Adrenal gland (tissue), 12 donors: ENCODE data around the gene MCF2L. TPM values are rescaled to one million over a fixed set of nuclear protein-coding genes. Genes with fewer than 3 reads are reported as not detected.

ENCODE experiments used
- DNase-seq, 7 donors: peaks; one replicate each; pipeline ENCODE4 v3.0.0-alpha.2; 2019 to 2020
- H3K27ac ChIP-seq, 5 donors: fragments of 200-600 bp; sonication (generic) in 4 of 5; 1 replicate in 3 of 5; 2 replicates in 2 of 5; pipeline versions ENCODE4 v1.5.1 to v1.8.0; 2016 to 2020; ENCODE audit warnings: mild to moderate bottlenecking in 1 of 5
- H3K27me3 ChIP-seq: fragments of 200-600 bp; 2 replicates; pipeline ENCODE4 v1.8.0; 2021
- H3K36me3 ChIP-seq, 2 donors: fragments of 200-600 bp; replicated peaks in 1 of 2; 1 replicate in 1 of 2; 2 replicates in 1 of 2; pipeline versions ENCODE4 v1.5.1 to v1.8.0; 2018 to 2022
- H3K4me1 ChIP-seq, 2 donors: fragments of 200-600 bp; replicated peaks in 1 of 2; 1 replicate in 1 of 2; 2 replicates in 1 of 2; pipeline versions ENCODE4 v1.5.1 to v1.8.0; 2018 to 2021
- H3K4me3 ChIP-seq, 4 donors: fragments of 200-600 bp; sonication (generic) in 3 of 4; one replicate each; pipeline ENCODE4 v1.5.1; 2016 to 2018
- H3K9me3 ChIP-seq, 3 donors: fragments of 200-600 bp; sonication (generic) in 1 of 3; replicated peaks in 1 of 3; 1 replicate in 2 of 3; 2 replicates in 1 of 3; pipeline versions ENCODE4 v1.5.1 to v1.8.0; 2016 to 2021
- CTCF ChIP-seq, 6 experiments: fragments of 450-650 bp in 4 of 6; fragments of 200-600 bp in 2 of 6; sonication (generic) in 1 of 6; IDR thresholded peaks; 1 replicate in 5 of 6; 2 replicates in 1 of 6; pipeline versions ENCODE4 v1.5.1 to v1.8.0; 2016 to 2021; ENCODE audit warnings: antibody characterized with exemption in 6 of 6, mild to moderate bottlenecking in 2 of 6, moderate library complexity in 1 of 6
- POLR2A ChIP-seq, 2 donors: fragments of 450-650 bp; IDR thresholded peaks; one replicate each; pipeline ENCODE4 v1.6.1; 2017; ENCODE audit warnings: antibody characterized with exemption in 2 of 2, mild to moderate bottlenecking in 2 of 2, moderate library complexity in 1 of 2
- WGBS, 4 donors: extraction: QIAGEN DNeasy Blood & Tissue Kit in 2 of 4; methylation state at CpG; one replicate each; pipeline versions ENCODE4 v1.1.5 to v1.1.7; 2013 to 2017; 5-methylcytosine and 5-hydroxymethylcytosine counted together
- intact Hi-C, 2 donors: fragments of 100-400 bp; cut with DNase I; formaldehyde crosslinking; loops; one replicate each; pipeline versions ENCODE4 v1.14.1 to v1.15.0; 2022 to 2023
- polyA plus RNA-seq, 3 donors: library from polyadenylated mRNA; stranded (reverse); fragments of 200-250 nt in 2 of 3; fragments of 350-450 nt in 1 of 3; fragmentation: Illumina TruSeq in 1 of 3; extraction: RNeasy Lipid Tissue Mini Kit (QIAGEN cat#74804) in 1 of 3; gene quantifications; one replicate each; pipeline ENCODE4 v1.2.3, GENCODE V29; 2013 to 2014
- total RNA-seq, 9 donors: library from RNA; depleted of rRNA in 4 of 9; stranded (reverse); fragments of >200 nt in 4 of 9; fragments of 120-200 nt in 1 of 9; fragmentation: NEBNext Ultra II Directional in 1 of 9; extraction: Animal tissue kit (Norgen Biotek cat#: 25700) in 1 of 9; gene quantifications; one replicate each; pipeline versions ENCODE4 v1.1.0 to v1.2.4, GENCODE V29; 2013 to 2023
- donor health status: healthy with polysubstance abuse.
- donor health status: Bipolar disorder and iron deficiency.
- donor health status: DM: yes; HTN: yes; CAD: no.
- donor health status: DM: no; HTN: no; CAD: no.
- donor health status: DM: no; HTN: no; CAD: no.
- donor health status: DM: yes; HTN: yes; CAD: no.

Gene MCF2L
- total and polyA plus RNA-seq, 12 donors, result 7.6 to 49.0 (median 15.3) TPM

GRCh38 chr13:113061271-113061625, 92.2 kb downstream of the MCF2L start:
- Histone ChIP-seq H3K9me3 (no peaks in the 10 kb centered on the region), H3K27ac (no peak overlapping the region), H3K4me1 (no peaks in the 10 kb centered on the region), H3K4me3 (no peak overlapping the region), H3K36me3 (no peaks in the 10 kb centered on the region), H3K27me3 (no peaks in the 10 kb centered on the region)
- WGBS, 4 donors, result 87 to 92% (median 87%) methylated on average over 9 of the region's 9 CpGs; no CpG with 5 or more reads in 1 of the 4 donors
- no peak for TF ChIP-seq CTCF (IDR thresholded peaks at IDR 0.05)
- TF ChIP-seq POLR2A (IDR thresholded peaks at IDR 0.05), result no peak
- DNase-seq, result no peak
- intact Hi-C loops, result no loop called here

- TF ChIP-seq POLR2A (IDR thresholded peaks at IDR 0.05), result no peak
- TF ChIP-seq CTCF (IDR thresholded peaks at IDR 0.05), result no peak
- no peaks in the 10 kb centered on the region for H3K27me3 ChIP-seq
- H3K27ac ChIP-seq, result no peak overlapping the region
- no peaks in the 10 kb centered on the region for H3K36me3 ChIP-seq
- no peak for DNase-seq
- intact Hi-C loops, result no loop called here
- H3K4me1 ChIP-seq, result no peaks in the 10 kb centered on the region
- H3K9me3 ChIP-seq, result no peaks in the 10 kb centered on the region
- WGBS, 4 donors, result 71 to 81% (median 80%) methylated on average over 11 to 14 of the region's 14 CpGs
- no peak overlapping the region for H3K4me3 ChIP-seq
Measured at GRCh38 chr13:113061796-113062425, 92.9 kb downstream of the MCF2L start.

GRCh38 chr13:113062691-113063090, 93.7 kb downstream of the MCF2L start:
- TF ChIP-seq POLR2A (IDR thresholded peaks at IDR 0.05), result no peak
- no peak for TF ChIP-seq CTCF (IDR thresholded peaks at IDR 0.05)
- DNase-seq, result no peak

GRCh38 chr13:113063091-113063491, 94.1 kb downstream of the MCF2L start:
- no peak overlapping the region for H3K27ac ChIP-seq
- TF ChIP-seq POLR2A (IDR thresholded peaks at IDR 0.05) (no peak), CTCF (IDR thresholded peaks at IDR 0.05) (no peak)
- no peaks in the 10 kb centered on the region for H3K9me3 ChIP-seq
- H3K4me1 ChIP-seq, result no peaks in the 10 kb centered on the region
- H3K4me3 ChIP-seq, result no peak overlapping the region
- 77 to 89% (median 86%) methylated on average over 18 to 22 of the region's 22 CpGs for WGBS, 4 donors
- no peaks in the 10 kb centered on the region for H3K27me3 ChIP-seq
- DNase-seq, result no peak
- intact Hi-C loops, result no loop called here
- H3K36me3 ChIP-seq, result no peaks in the 10 kb centered on the region

More at GRCh38 chr13:113062691-113063090, 93.7 kb downstream of the MCF2L start:
- WGBS, 4 donors, result 84 to 92% (median 90%) methylated on average over 13 to 14 of the region's 14 CpGs
- Histone ChIP-seq H3K4me3 (no peak overlapping the region), H3K9me3 (no peaks in the 10 kb centered on the region), H3K4me1 (no peaks in the 10 kb centered on the region), H3K27me3 (no peaks in the 10 kb centered on the region), H3K36me3 (no peaks in the 10 kb centered on the region), H3K27ac (no peak overlapping the region)
- intact Hi-C loops, result no loop called here
